ENCODE data around the gene SMLR1.

The SMLR1 gene

GRCh38 chr6:130831607-130832006 is 4.4 kb downstream of the SMLR1 start:
- Histone ChIP-seq H3K9ac (ENCODE audit: low read length) (no peak overlapping the region), H3K27me3 (ENCODE audit: control insufficient read depth, insufficient read depth, low read length) (no peaks in the 10 kb centered on the region), H3K36me3 (ENCODE audit: control insufficient read depth, insufficient read depth, low read length) (no peaks in the 10 kb centered on the region), H3K4me1 (ENCODE audit: control insufficient read depth, insufficient read depth, low read length) (peaks cover 8% of the 10 kb centered on the region), H3K4me3 (ENCODE audit: low read length) (no peak overlapping the region), H3K9me3 (ENCODE audit: control insufficient read depth, low read length) (no peaks in the 10 kb centered on the region)

- Histone ChIP-seq H3K4me1 (ENCODE audit: control insufficient read depth, insufficient read depth, low read length) (no peaks in the 10 kb centered on the region), H3K9me3 (ENCODE audit: control insufficient read depth, low read length) (no peaks in the 10 kb centered on the region)
Observed at GRCh38 chr6:130833569-130833968, 6.4 kb downstream of the SMLR1 start.

GRCh38 chr6:130834482-130835251 is 7.5 kb downstream of the SMLR1 start:
- Histone ChIP-seq H3K27me3 (ENCODE audit: control insufficient read depth, insufficient read depth, low read length) (no peaks in the 10 kb centered on the region), H3K9me3 (ENCODE audit: control insufficient read depth, low read length) (no peaks in the 10 kb centered on the region), H3K36me3 (ENCODE audit: control insufficient read depth, insufficient read depth, low read length) (no peaks in the 10 kb centered on the region), H3K4me3 (ENCODE audit: low read length) (no peak overlapping the region), H3K9ac (ENCODE audit: low read length) (no peak overlapping the region), H3K4me1 (ENCODE audit: control insufficient read depth, insufficient read depth, low read length) (no peaks in the 10 kb centered on the region)

More at GRCh38 chr6:130833569-130833968, 6.4 kb downstream of the SMLR1 start:
- Histone ChIP-seq H3K9ac (ENCODE audit: low read length) (no peak overlapping the region), H3K4me3 (ENCODE audit: low read length) (no peak overlapping the region), H3K27me3 (ENCODE audit: control insufficient read depth, insufficient read depth, low read length) (no peaks in the 10 kb centered on the region), H3K36me3 (ENCODE audit: control insufficient read depth, insufficient read depth, low read length) (no peaks in the 10 kb centered on the region)

GRCh38 chr6:130836055-130836640 is 8.9 kb downstream of the SMLR1 start:
- Histone ChIP-seq H3K9ac (ENCODE audit: low read length) (no peak overlapping the region), H3K36me3 (ENCODE audit: control insufficient read depth, insufficient read depth, low read length) (no peaks in the 10 kb centered on the region), H3K4me1 (ENCODE audit: control insufficient read depth, insufficient read depth, low read length) (no peaks in the 10 kb centered on the region), H3K4me3 (ENCODE audit: low read length) (no peak overlapping the region), H3K9me3 (ENCODE audit: control insufficient read depth, low read length) (no peaks in the 10 kb centered on the region), H3K27me3 (ENCODE audit: control insufficient read depth, insufficient read depth, low read length) (no peaks in the 10 kb centered on the region)

GRCh38 chr6:130837067-130837466 is 9.9 kb downstream of the SMLR1 start:
- H3K9ac ChIP-seq (ENCODE audit: low read length) = no peak overlapping the region
- no peaks in the 10 kb centered on the region for H3K36me3 ChIP-seq (ENCODE audit: control insufficient read depth, insufficient read depth, low read length)
- H3K27me3 ChIP-seq (ENCODE audit: control insufficient read depth, insufficient read depth, low read length) = no peaks in the 10 kb centered on the region
- H3K4me3 ChIP-seq (ENCODE audit: low read length) = no peak overlapping the region
- H3K4me1 ChIP-seq (ENCODE audit: control insufficient read depth, insufficient read depth, low read length) = no peaks in the 10 kb centered on the region
- H3K9me3 ChIP-seq (ENCODE audit: control insufficient read depth, low read length) = no peaks in the 10 kb centered on the region

- no peaks in the 10 kb centered on the region for H3K9me3 ChIP-seq (ENCODE audit: control insufficient read depth, low read length)
- no peaks in the 10 kb centered on the region for H3K27me3 ChIP-seq (ENCODE audit: control insufficient read depth, insufficient read depth, low read length)
- no peaks in the 10 kb centered on the region for H3K4me1 ChIP-seq (ENCODE audit: control insufficient read depth, insufficient read depth, low read length)
- H3K36me3 ChIP-seq (ENCODE audit: control insufficient read depth, insufficient read depth, low read length) = no peaks in the 10 kb centered on the region
- H3K9ac ChIP-seq (ENCODE audit: low read length) = no peak overlapping the region
- H3K4me3 ChIP-seq (ENCODE audit: low read length) = no peak overlapping the region
Observed at GRCh38 chr6:130838250-130838860, 11.1 kb downstream of the SMLR1 start.

- H3K9me3 ChIP-seq (ENCODE audit: control insufficient read depth, low read length) = no peaks in the 10 kb centered on the region
- no peak overlapping the region for H3K4me3 ChIP-seq (ENCODE audit: low read length)
- H3K36me3 ChIP-seq (ENCODE audit: control insufficient read depth, insufficient read depth, low read length) = no peaks in the 10 kb centered on the region
Observed at GRCh38 chr6:130838951-130839350, 11.7 kb downstream of the SMLR1 start.

GRCh38 chr6:130839379-130839778 is 12.2 kb downstream of the SMLR1 start:
- H3K9me3 ChIP-seq (ENCODE audit: control insufficient read depth, low read length) = no peaks in the 10 kb centered on the region
- H3K36me3 ChIP-seq (ENCODE audit: control insufficient read depth, insufficient read depth, low read length) = no peaks in the 10 kb centered on the region
- no peak overlapping the region for H3K9ac ChIP-seq (ENCODE audit: low read length)
- H3K4me3 ChIP-seq (ENCODE audit: low read length) = no peak overlapping the region
- no peaks in the 10 kb centered on the region for H3K27me3 ChIP-seq (ENCODE audit: control insufficient read depth, insufficient read depth, low read length)
- H3K4me1 ChIP-seq (ENCODE audit: control insufficient read depth, insufficient read depth, low read length) = no peaks in the 10 kb centered on the region

More at GRCh38 chr6:130838951-130839350, 11.7 kb downstream of the SMLR1 start:
- Histone ChIP-seq H3K9ac (ENCODE audit: low read length) (no peak overlapping the region), H3K4me1 (ENCODE audit: control insufficient read depth, insufficient read depth, low read length) (no peaks in the 10 kb centered on the region), H3K27me3 (ENCODE audit: control insufficient read depth, insufficient read depth, low read length) (no peaks in the 10 kb centered on the region)

- Histone ChIP-seq H3K4me3 (ENCODE audit: low read length) (no peak overlapping the region), H3K27me3 (ENCODE audit: control insufficient read depth, insufficient read depth, low read length) (no peaks in the 10 kb centered on the region), H3K36me3 (ENCODE audit: control insufficient read depth, insufficient read depth, low read length) (no peaks in the 10 kb centered on the region), H3K9ac (ENCODE audit: low read length) (no peak overlapping the region), H3K9me3 (ENCODE audit: control insufficient read depth, low read length) (no peaks in the 10 kb centered on the region), H3K4me1 (ENCODE audit: control insufficient read depth, insufficient read depth, low read length) (no peaks in the 10 kb centered on the region)
Observed at GRCh38 chr6:130840050-130840449, 12.8 kb downstream of the SMLR1 start.

- H3K36me3 ChIP-seq (ENCODE audit: control insufficient read depth, insufficient read depth, low read length) = no peaks in the 10 kb centered on the region
- H3K9ac ChIP-seq (ENCODE audit: low read length) = no peak overlapping the region
- H3K4me1 ChIP-seq (ENCODE audit: control insufficient read depth, insufficient read depth, low read length) = no peaks in the 10 kb centered on the region
- no peaks in the 10 kb centered on the region for H3K9me3 ChIP-seq (ENCODE audit: control insufficient read depth, low read length)
- H3K27me3 ChIP-seq (ENCODE audit: control insufficient read depth, insufficient read depth, low read length) = no peaks in the 10 kb centered on the region
- no peak overlapping the region for H3K4me3 ChIP-seq (ENCODE audit: low read length)
Observed at GRCh38 chr6:130841128-130841728, 14.0 kb downstream of the SMLR1 start.

- Histone ChIP-seq H3K27me3 (ENCODE audit: control insufficient read depth, insufficient read depth, low read length) (no peaks in the 10 kb centered on the region), H3K9ac (ENCODE audit: low read length) (no peak overlapping the region), H3K4me3 (ENCODE audit: low read length) (no peak overlapping the region), H3K4me1 (ENCODE audit: control insufficient read depth, insufficient read depth, low read length) (no peaks in the 10 kb centered on the region), H3K36me3 (ENCODE audit: control insufficient read depth, insufficient read depth, low read length) (no peaks in the 10 kb centered on the region), H3K9me3 (ENCODE audit: control insufficient read depth, low read length) (no peaks in the 10 kb centered on the region)
Observed at GRCh38 chr6:130843575-130844320, 16.5 kb downstream of the SMLR1 start.
